Liver (tissue), 9 donors: Measurements from ENCODE around the gene NODAL. TPM values are rescaled to one million over a fixed set of nuclear protein-coding genes. Genes with fewer than 3 reads are reported as not detected.

ENCODE experiments used
- DNase-seq: peaks from one replicate; pipeline ENCODE4 v3.0.0-alpha.2; 2017; ENCODE audit warnings: low spot score
- H3K27ac ChIP-seq, 2 donors: one replicate each; pipeline ENCODE4 v1.7.0; 2013; ENCODE audit warnings: inconsistent platforms in 2 of 2, low read length in 2 of 2, control low read depth in 1 of 2, low read depth in 1 of 2, mild to moderate bottlenecking in 1 of 2
- H3K27me3 ChIP-seq, 4 donors: one replicate each; pipeline versions ENCODE4 v1.6.1 to v1.7.0; 2013; ENCODE audit warnings: low read length in 3 of 4, inconsistent platforms in 1 of 4, mild to moderate bottlenecking in 1 of 4, moderate library complexity in 1 of 4; ENCODE audit not compliant: control insufficient read depth in 4 of 4, insufficient read depth in 4 of 4
- H3K36me3 ChIP-seq, 4 donors: one replicate each; pipeline versions ENCODE4 v1.6.1 to v1.7.0; 2013; ENCODE audit warnings: low read length in 3 of 4, mild to moderate bottlenecking in 3 of 4, low read depth in 1 of 4, moderate library complexity in 1 of 4; ENCODE audit not compliant: control insufficient read depth in 4 of 4, insufficient read depth in 3 of 4
- H3K4me1 ChIP-seq, 4 donors: one replicate each; pipeline versions ENCODE4 v1.6.1 to v1.7.0; 2013; ENCODE audit warnings: low read length in 3 of 4, mild to moderate bottlenecking in 3 of 4, moderate library complexity in 1 of 4; ENCODE audit not compliant: control insufficient read depth in 4 of 4, insufficient read depth in 4 of 4
- H3K4me3 ChIP-seq, 3 donors: one replicate each; pipeline versions ENCODE4 v1.6.1 to v1.7.0; 2013; ENCODE audit warnings: low read length in 3 of 3, control low read depth in 1 of 3, low read depth in 1 of 3, mild to moderate bottlenecking in 1 of 3
- H3K9ac ChIP-seq, 2 donors: one replicate each; pipeline ENCODE4 v1.7.0; 2013; ENCODE audit warnings: low read length in 2 of 2, mild to moderate bottlenecking in 2 of 2, moderate library complexity in 2 of 2, control low read depth in 1 of 2, low read depth in 1 of 2
- H3K9me3 ChIP-seq, 4 donors: one replicate each; pipeline versions ENCODE4 v1.6.1 to v1.7.0; 2013; ENCODE audit warnings: low read length in 3 of 4; ENCODE audit not compliant: control insufficient read depth in 4 of 4
- EGR1 ChIP-seq, 2 donors: IDR thresholded peaks; 2 replicates each; pipeline ENCODE4 v1.6.1; 2016 to 2018; ENCODE audit warnings: antibody characterized with exemption in 2 of 2, low read depth in 2 of 2
- FOXA1 ChIP-seq: IDR thresholded peaks from 2 replicates; pipeline ENCODE4 v1.6.1; 2016; ENCODE audit warnings: antibody characterized with exemption
- FOXA2 ChIP-seq: IDR thresholded peaks from 2 replicates; pipeline ENCODE4 v1.6.1; 2016; ENCODE audit warnings: antibody characterized with exemption
- GABPA ChIP-seq, 2 donors: IDR thresholded peaks in 1 of 2; conservative IDR thresholded peaks in 1 of 2; 2 replicates each; pipeline ENCODE4 v1.6.1; 2016; ENCODE audit warnings: antibody characterized with exemption in 2 of 2, mild to moderate bottlenecking in 1 of 2, moderate library complexity in 1 of 2
- HNF4A ChIP-seq, 2 donors: conservative IDR thresholded peaks; 2 replicates each; pipeline ENCODE4 v1.6.1; 2016; ENCODE audit warnings: antibody characterized with exemption in 2 of 2, mild to moderate bottlenecking in 2 of 2
- HNF4G ChIP-seq: IDR thresholded peaks from 2 replicates; pipeline ENCODE4 v1.6.1; 2016; ENCODE audit warnings: antibody characterized with exemption
- JUND ChIP-seq, 2 donors: IDR thresholded peaks; 2 replicates each; pipeline ENCODE4 v1.6.1; 2016; ENCODE audit warnings: antibody characterized with exemption in 2 of 2
- NR2F2 ChIP-seq: IDR thresholded peaks from 2 replicates; pipeline ENCODE4 v1.6.1; 2016; ENCODE audit warnings: antibody characterized with exemption
- RAD21 ChIP-seq, 2 donors: IDR thresholded peaks; 2 replicates each; pipeline ENCODE4 v1.6.1; 2016; ENCODE audit warnings: antibody characterized with exemption in 2 of 2, mild to moderate bottlenecking in 2 of 2
- RXRA ChIP-seq, 2 donors: IDR thresholded peaks; 2 replicates each; pipeline ENCODE4 v1.6.1; 2017 to 2018; ENCODE audit warnings: antibody characterized with exemption in 2 of 2, mild to moderate bottlenecking in 1 of 2
- SP1 ChIP-seq: IDR thresholded peaks from 2 replicates; pipeline ENCODE4 v1.6.1; 2018; ENCODE audit warnings: antibody characterized with exemption, mild to moderate bottlenecking
- TAF1 ChIP-seq: conservative IDR thresholded peaks from 2 replicates; pipeline ENCODE4 v1.6.1; 2016; ENCODE audit warnings: antibody characterized with exemption, mild to moderate bottlenecking
- YY1 ChIP-seq: IDR thresholded peaks from 2 replicates; pipeline ENCODE4 v1.6.1; 2016; ENCODE audit warnings: antibody characterized with exemption, mild to moderate bottlenecking
- WGBS: extraction: QIAGEN DNeasy Blood & Tissue Kit; methylation state at CpG from one replicate; pipeline ENCODE4 v1.1.7; 2013; 5-methylcytosine and 5-hydroxymethylcytosine counted together
- polyA plus RNA-seq, 2 donors: library from polyadenylated mRNA; stranded (reverse) in 1 of 2; unstranded in 1 of 2; fragments of 200-250 nt in 1 of 2; fragments of >200 nt in 1 of 2; fragmentation: Nextera tagmentation in 1 of 2; extraction: Ambion mirVana in 1 of 2; gene quantifications; one replicate each; pipeline versions ENCODE4 v1.2.1 to v1.2.3, GENCODE V29; 2013 to 2015
- total RNA-seq, 2 donors: library from RNA; depleted of rRNA; stranded (reverse); fragments of >200 nt; gene quantifications; one replicate each; pipeline ENCODE4 v1.2.3, GENCODE V29; 2014
- TF ChIP-seq, protein P1 (sequence below): fragments of 150-350 bp; IDR thresholded peaks from 2 replicates; pipeline ENCODE4 v1.5.1; 2017; ENCODE audit warnings: improper control_type of control experiment, low read depth, low read length; ENCODE audit not compliant: missing input control
- TF ChIP-seq, protein P2 (sequence below): IDR thresholded peaks from 2 replicates; pipeline ENCODE4 v1.6.1; 2016; ENCODE audit warnings: antibody characterized with exemption, mild to moderate bottlenecking
- TF ChIP-seq, protein P3 (sequence below): IDR thresholded peaks from 2 replicates; pipeline ENCODE4 v1.6.1; 2016; ENCODE audit warnings: antibody characterized with exemption
- TF ChIP-seq, protein P4 (sequence below): IDR thresholded peaks from 2 replicates; pipeline ENCODE4 v1.6.1; 2016; ENCODE audit warnings: antibody characterized with exemption
- donor health status: healthy.
- donor health status: healthy.
- donor health status: healthy.
- donor health status: healthy.
- donor health status: healthy.

NODAL gene
- total and polyA plus RNA-seq, 4 donors, result not detected

DNA sequence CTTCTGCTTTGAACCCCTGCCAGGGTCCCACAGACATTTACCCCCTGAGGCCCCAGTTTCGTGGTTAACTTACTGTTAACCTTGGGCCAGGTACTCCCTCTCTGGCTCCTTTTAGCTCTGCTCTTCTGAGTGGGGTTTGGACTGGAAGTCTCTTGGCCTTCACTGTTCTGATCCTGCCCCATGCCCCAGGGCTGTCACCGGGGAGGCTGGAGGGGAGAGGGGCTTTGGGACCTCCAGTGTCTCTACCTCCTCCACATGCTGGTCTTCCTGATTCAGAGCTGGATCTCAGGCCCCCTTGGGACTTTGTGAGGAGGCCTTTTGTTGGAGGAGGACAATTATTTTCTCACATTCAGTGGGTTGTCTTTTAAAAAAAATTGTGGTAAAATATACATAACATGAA lies 24.4 kb upstream of the NODAL start (continued):
- TF ChIP-seq TAF1 (no peak), NR2F2 (no peak), FOXA1 (no peak), EGR1 (IDR thresholded peaks at IDR 0.05; ENCODE audit: low read depth in 2 of 2) (no peak), RAD21 (IDR thresholded peaks at IDR 0.05) (no peak)

DNA sequence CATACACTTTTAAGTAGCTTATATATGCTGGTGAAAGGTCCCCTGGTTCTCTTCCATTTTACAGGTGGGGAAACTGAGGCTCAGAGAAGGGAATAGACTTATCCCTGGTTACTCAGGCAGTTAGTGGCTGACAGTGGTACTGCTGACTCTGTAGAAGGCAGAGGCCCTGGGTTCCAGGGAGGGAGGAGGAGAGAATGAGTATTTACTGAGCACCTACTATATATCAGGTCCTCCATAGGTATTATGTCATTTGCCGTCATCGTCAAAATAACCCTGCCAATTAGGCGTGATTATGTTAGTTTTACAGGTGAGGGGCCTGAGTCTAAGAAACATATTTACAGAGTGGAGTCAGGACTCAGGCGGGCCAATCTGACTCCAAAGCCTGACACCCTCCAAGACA lies 23.8 kb upstream of the NODAL start:
- TF ChIP-seq HNF4G (no peak), RXRA (IDR thresholded peaks at IDR 0.05) (no peak), SP1 (no peak), FOXA2 (no peak), YY1 (no peak), TAF1 (no peak)
- TF ChIP-seq, protein P1, sequence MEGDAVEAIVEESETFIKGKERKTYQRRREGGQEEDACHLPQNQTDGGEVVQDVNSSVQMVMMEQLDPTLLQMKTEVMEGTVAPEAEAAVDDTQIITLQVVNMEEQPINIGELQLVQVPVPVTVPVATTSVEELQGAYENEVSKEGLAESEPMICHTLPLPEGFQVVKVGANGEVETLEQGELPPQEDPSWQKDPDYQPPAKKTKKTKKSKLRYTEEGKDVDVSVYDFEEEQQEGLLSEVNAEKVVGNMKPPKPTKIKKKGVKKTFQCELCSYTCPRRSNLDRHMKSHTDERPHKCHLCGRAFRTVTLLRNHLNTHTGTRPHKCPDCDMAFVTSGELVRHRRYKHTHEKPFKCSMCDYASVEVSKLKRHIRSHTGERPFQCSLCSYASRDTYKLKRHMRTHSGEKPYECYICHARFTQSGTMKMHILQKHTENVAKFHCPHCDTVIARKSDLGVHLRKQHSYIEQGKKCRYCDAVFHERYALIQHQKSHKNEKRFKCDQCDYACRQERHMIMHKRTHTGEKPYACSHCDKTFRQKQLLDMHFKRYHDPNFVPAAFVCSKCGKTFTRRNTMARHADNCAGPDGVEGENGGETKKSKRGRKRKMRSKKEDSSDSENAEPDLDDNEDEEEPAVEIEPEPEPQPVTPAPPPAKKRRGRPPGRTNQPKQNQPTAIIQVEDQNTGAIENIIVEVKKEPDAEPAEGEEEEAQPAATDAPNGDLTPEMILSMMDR, result no peak
- 90% methylated on average over 4 of the region's 4 CpGs for WGBS
- Histone ChIP-seq H3K9ac (no peak overlapping the region), H3K4me3 (no peak overlapping the region), H3K27ac (no peak overlapping the region), H3K36me3 (no peaks in the 10 kb centered on the region), H3K27me3 (no peaks in the 10 kb centered on the region), H3K4me1 (no peaks in the 10 kb centered on the region), H3K9me3 (no peaks in the 10 kb centered on the region)
- DNase-seq, result no peak

DNA sequence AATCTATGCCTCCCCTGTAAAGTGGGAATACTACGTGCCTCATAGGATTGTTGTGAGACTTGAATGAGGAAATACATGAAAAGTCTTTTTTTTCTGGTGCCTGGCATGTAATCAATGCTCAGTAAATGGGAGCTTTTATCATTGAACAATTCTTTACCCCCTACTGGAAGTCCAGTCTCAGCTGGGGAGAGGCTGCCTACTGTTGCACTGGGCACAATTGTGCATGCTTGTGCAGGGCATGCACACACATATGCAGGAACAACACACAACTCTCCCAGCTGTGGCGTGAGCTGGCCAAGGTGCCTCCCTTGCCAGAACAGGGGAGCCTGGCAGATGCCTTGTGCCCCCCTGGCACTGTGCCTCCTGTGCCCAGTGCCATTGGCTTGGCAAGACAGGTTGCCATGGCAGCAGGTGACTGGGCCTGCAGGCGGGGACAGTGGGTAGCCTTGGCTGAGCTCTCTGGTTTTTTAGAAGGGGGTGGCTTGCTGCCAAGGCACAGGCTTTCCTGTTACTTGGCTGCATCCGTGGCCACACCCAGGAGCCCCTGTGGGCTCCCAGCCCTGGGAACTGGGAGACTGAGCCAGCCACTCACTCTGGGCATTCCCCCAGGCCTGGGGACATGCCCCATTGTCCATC lies 21.0 kb upstream of the NODAL start:
- WGBS, result 45% methylated on average over 4 of the region's 4 CpGs
- Histone ChIP-seq H3K4me3 (no peak overlapping the region), H3K9ac (no peak overlapping the region), H3K4me1 (peaks cover 5 to 8% (median 7%) of the 10 kb centered on the region in 4 donors), H3K36me3 (no peaks in the 10 kb centered on the region), H3K27ac (no peak overlapping the region), H3K9me3 (no peaks in the 10 kb centered on the region), H3K27me3 (peaks cover 0 to 3% (median under 1%) of the 10 kb centered on the region in 4 donors)
- DNase-seq, result no peak
- TF ChIP-seq RXRA (IDR thresholded peaks at IDR 0.05) (no peak), FOXA1 (no peak), FOXA2 (no peak), TAF1 (no peak), JUND (IDR thresholded peaks at IDR 0.05) (no peak), NR2F2 (no peak), RAD21 (IDR thresholded peaks at IDR 0.05) (no peak), HNF4A (conservative IDR thresholded peaks at IDR 0.05) (no peak), SP1 (no peak), GABPA (IDR thresholded peaks at IDR 0.05 in 1 of 2, conservative IDR thresholded peaks at IDR 0.05 in 1 of 2) (no peak), HNF4G (no peak), EGR1 (IDR thresholded peaks at IDR 0.05; ENCODE audit: low read depth in 2 of 2) (no peak), YY1 (no peak)
- TF ChIP-seq, protein P2, sequence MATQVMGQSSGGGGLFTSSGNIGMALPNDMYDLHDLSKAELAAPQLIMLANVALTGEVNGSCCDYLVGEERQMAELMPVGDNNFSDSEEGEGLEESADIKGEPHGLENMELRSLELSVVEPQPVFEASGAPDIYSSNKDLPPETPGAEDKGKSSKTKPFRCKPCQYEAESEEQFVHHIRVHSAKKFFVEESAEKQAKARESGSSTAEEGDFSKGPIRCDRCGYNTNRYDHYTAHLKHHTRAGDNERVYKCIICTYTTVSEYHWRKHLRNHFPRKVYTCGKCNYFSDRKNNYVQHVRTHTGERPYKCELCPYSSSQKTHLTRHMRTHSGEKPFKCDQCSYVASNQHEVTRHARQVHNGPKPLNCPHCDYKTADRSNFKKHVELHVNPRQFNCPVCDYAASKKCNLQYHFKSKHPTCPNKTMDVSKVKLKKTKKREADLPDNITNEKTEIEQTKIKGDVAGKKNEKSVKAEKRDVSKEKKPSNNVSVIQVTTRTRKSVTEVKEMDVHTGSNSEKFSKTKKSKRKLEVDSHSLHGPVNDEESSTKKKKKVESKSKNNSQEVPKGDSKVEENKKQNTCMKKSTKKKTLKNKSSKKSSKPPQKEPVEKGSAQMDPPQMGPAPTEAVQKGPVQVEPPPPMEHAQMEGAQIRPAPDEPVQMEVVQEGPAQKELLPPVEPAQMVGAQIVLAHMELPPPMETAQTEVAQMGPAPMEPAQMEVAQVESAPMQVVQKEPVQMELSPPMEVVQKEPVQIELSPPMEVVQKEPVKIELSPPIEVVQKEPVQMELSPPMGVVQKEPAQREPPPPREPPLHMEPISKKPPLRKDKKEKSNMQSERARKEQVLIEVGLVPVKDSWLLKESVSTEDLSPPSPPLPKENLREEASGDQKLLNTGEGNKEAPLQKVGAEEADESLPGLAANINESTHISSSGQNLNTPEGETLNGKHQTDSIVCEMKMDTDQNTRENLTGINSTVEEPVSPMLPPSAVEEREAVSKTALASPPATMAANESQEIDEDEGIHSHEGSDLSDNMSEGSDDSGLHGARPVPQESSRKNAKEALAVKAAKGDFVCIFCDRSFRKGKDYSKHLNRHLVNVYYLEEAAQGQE, result no peak
- TF ChIP-seq, protein P3, sequence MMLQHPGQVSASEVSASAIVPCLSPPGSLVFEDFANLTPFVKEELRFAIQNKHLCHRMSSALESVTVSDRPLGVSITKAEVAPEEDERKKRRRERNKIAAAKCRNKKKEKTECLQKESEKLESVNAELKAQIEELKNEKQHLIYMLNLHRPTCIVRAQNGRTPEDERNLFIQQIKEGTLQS, result no peak
- TF ChIP-seq, protein P4, sequence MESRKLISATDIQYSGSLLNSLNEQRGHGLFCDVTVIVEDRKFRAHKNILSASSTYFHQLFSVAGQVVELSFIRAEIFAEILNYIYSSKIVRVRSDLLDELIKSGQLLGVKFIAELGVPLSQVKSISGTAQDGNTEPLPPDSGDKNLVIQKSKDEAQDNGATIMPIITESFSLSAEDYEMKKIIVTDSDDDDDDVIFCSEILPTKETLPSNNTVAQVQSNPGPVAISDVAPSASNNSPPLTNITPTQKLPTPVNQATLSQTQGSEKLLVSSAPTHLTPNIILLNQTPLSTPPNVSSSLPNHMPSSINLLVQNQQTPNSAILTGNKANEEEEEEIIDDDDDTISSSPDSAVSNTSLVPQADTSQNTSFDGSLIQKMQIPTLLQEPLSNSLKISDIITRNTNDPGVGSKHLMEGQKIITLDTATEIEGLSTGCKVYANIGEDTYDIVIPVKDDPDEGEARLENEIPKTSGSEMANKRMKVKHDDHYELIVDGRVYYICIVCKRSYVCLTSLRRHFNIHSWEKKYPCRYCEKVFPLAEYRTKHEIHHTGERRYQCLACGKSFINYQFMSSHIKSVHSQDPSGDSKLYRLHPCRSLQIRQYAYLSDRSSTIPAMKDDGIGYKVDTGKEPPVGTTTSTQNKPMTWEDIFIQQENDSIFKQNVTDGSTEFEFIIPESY, result no peak
- TF ChIP-seq, protein P1, result no peak
